ENCODE results near the gene R3HDML. TPM values are rescaled to one million over a fixed set of nuclear protein-coding genes. Genes with fewer than 3 reads are reported as not detected.

R3HDML gene
- total and polyA plus RNA-seq, 2 of the 13 experiments (the other 11 are each of a cell fraction or from before 2014, with no cell fraction given): not detected

- TF ChIP-seq AKNA (CRISPR knock-in tag; IDR thresholded peaks at IDR 0.05; ENCODE audit: borderline replicate concordance) (no peak), CBX5 (CRISPR knock-in tag; IDR thresholded peaks at IDR 0.05; ENCODE audit: borderline replicate concordance) (peak; percentile 23; the same call in 1 of the 2 replicates), ZNF616 (CRISPR knock-in tag; IDR thresholded peaks at IDR 0.05; ENCODE audit: low read depth) (no peak), PBX2 (CRISPR knock-in tag; IDR thresholded peaks at IDR 0.05) (0 out of 2 replicates have a peak, but pooled peaks have one; percentile 23), ZNF512B (CRISPR knock-in tag; IDR thresholded peaks at IDR 0.05; ENCODE audit: borderline replicate concordance) (0 out of 2 replicates have a peak, but pooled peaks have one; percentile 71), FOXP4 (CRISPR knock-in tag; IDR thresholded peaks at IDR 0.05) (no peak; the same call in none of the 2 replicates), TRIM22 (IDR thresholded peaks at IDR 0.05) (no peak), ZFP1 (CRISPR knock-in tag; IDR thresholded peaks at IDR 0.05) (no peak), TOPORS (CRISPR knock-in tag; IDR thresholded peaks at IDR 0.05) (no peak), STAT6 (CRISPR knock-in tag; IDR thresholded peaks at IDR 0.05; ENCODE audit: borderline replicate concordance) (peak; percentile 92; the same call in 1 of the 2 replicates), ZNF430 (CRISPR knock-in tag; IDR thresholded peaks at IDR 0.05) (peak; percentile 92), ATF1 (CRISPR knock-in tag; IDR thresholded peaks at IDR 0.05) (no peak), ZNF343 (CRISPR knock-in tag; IDR thresholded peaks at IDR 0.05) (peak; percentile 80; the same call in 1 of the 2 replicates)
These were observed 34.7 kb upstream of the R3HDML start (continued) for GRCh38 chr20:44302026-44302669.

Measured in HepG2 (cell line).